ENCODE data around the gene C6orf62. TPM values are rescaled to one million over a fixed set of nuclear protein-coding genes. Genes with fewer than 3 reads are reported as not detected.
"Not testable (repeated sequence)": the region's sequence is repeated elsewhere in the genome, so short reads cannot be mapped to it uniquely, and the experiment has no call there.

C6orf62 gene
- total RNA-seq (64.1 and 72.1 TPM in 2 replicates), polyA plus RNA-seq (27.2 and 29.6 TPM in 2 replicates)

DNA sequence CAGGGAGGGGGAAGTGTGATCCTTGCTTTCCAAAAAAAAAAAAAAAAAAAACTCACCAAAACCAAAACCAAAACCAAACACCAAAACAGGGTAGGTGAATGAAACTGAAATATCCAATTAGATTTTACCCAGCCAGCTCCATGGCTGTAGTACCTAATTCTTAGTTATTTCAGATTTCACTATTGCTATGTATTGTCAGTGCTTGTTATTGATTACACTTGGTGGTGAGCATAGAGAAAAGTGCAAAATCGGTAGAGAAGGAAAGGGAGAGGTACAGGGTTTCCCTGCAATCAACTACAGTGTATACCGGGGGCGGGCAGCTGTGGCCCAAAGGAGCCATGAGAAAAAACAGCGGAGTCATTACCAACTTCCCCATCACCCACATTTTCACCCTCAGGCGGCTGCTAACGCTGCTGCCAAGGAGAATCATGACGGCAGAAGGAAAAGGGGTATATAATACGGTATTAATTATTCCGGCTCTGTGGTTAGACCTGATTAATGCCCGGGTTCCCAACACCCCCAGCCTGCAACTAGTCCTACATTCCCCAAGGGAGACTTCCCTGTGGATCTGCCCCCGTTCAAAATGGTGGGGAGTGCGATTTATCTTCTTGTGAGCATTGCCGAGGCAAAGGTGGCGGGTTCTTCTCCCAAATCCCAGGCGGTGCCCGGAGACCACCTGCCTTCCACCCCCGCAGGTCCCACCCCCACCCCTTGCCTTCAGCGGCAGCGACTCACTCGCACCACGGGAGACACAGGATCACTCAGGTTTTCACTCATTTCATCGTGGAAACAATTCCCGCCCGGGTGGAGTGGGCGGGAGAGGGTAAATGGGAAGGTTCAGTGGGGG, at the start of gene C6orf62:
Gene C6orf62 (minus strand): TSS at position 30 of the 847 bp plus-strand sequence. CDS start 486 bp downstream, outside the sequence.
- Histone ChIP-seq H3K9me3 (ENCODE audit: low read depth) (no peaks in the 10 kb centered on the region), H2AFZ (no peak within 1 kb of the TSS), H3K27me3 (no peaks in the 10 kb centered on the region), H3K79me2 (peaks cover 61% of the 10 kb centered on the region), H3K27ac (peak within 1 kb of the TSS; percentile 98), H3K9me2 (replicated peaks; ENCODE audit: insufficient read depth) (no peaks in the 10 kb centered on the region), H3K36me3 (replicated peaks; ENCODE audit: insufficient read depth, low read depth) (no peaks in the 10 kb centered on the region), H3K4me1 (ENCODE audit: insufficient read depth) (peaks cover 10% of the 10 kb centered on the region), H3K4me3 (peak within 1 kb of the TSS; percentile 66), H4K20me1 (ENCODE audit: insufficient read depth, poor library complexity, severe bottlenecking) (peaks cover 49% of the 10 kb centered on the region), H3K4me2 (peak within 1 kb of the TSS; percentile 90)
- TF ChIP-seq EZH2phosphoT487 (IDR thresholded peaks at IDR 0.05; ENCODE audit: low read depth, severe bottlenecking, unreplicated experiment) (no peak), EZH2 (IDR thresholded peaks at IDR 0.05; ENCODE audit: borderline replicate concordance) (no peak)
- TF ChIP-seq, protein P1, sequence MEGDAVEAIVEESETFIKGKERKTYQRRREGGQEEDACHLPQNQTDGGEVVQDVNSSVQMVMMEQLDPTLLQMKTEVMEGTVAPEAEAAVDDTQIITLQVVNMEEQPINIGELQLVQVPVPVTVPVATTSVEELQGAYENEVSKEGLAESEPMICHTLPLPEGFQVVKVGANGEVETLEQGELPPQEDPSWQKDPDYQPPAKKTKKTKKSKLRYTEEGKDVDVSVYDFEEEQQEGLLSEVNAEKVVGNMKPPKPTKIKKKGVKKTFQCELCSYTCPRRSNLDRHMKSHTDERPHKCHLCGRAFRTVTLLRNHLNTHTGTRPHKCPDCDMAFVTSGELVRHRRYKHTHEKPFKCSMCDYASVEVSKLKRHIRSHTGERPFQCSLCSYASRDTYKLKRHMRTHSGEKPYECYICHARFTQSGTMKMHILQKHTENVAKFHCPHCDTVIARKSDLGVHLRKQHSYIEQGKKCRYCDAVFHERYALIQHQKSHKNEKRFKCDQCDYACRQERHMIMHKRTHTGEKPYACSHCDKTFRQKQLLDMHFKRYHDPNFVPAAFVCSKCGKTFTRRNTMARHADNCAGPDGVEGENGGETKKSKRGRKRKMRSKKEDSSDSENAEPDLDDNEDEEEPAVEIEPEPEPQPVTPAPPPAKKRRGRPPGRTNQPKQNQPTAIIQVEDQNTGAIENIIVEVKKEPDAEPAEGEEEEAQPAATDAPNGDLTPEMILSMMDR (IDR thresholded peaks at IDR 0.05; ENCODE audit: poor library complexity): no peak
- under 1% methylated on average over 20 of the region's 25 CpGs for WGBS (ENCODE audit: low lambda C conversion rate, missing lambda C conversion rate)
- peak; percentile 43 for DNase-seq (ENCODE audit: low spot score)

DNA sequence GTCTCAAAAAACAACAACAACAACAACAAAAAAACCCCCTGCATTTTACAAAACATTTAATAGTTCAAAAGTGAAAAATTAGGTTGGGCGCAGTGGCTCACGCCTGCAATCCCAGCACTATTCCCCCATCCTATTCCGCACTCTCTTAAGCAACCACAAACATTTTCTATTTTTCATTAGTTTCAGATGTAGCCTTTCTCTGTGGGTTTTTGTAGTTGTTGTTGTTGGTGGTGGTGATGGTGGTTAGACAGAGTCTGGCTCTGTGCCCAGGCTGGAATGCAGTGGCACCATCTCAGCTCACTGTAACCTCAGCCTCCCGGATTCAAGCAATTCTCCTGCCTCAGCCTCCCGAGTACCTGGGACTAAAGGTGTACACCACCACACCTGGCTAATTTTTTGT, 49.4 kb upstream of the C6orf62 start:
- Histone ChIP-seq H3K79me2 (no peaks in the 10 kb centered on the region), H3K4me2 (no peak overlapping the region), H2AFZ (no peak overlapping the region), H3K9me2 (replicated peaks; ENCODE audit: insufficient read depth) (no peaks in the 10 kb centered on the region), H3K27ac (no peak overlapping the region), H3K4me1 (ENCODE audit: insufficient read depth) (peaks cover 4% of the 10 kb centered on the region), H3K27me3 (no peaks in the 10 kb centered on the region), H4K20me1 (ENCODE audit: insufficient read depth, poor library complexity, severe bottlenecking) (no peaks in the 10 kb centered on the region), H3K36me3 (replicated peaks; ENCODE audit: insufficient read depth, low read depth) (no peaks in the 10 kb centered on the region), H3K4me3 (no peak overlapping the region), H3K9me3 (ENCODE audit: low read depth) (no peaks in the 10 kb centered on the region)
- 98% methylated on average over 5 of the region's 5 CpGs for WGBS (ENCODE audit: low lambda C conversion rate, missing lambda C conversion rate)
- DNase-seq (ENCODE audit: low spot score): no peak
- TF ChIP-seq, protein P1 (IDR thresholded peaks at IDR 0.05; ENCODE audit: poor library complexity): no peak
- TF ChIP-seq EZH2phosphoT487 (IDR thresholded peaks at IDR 0.05; ENCODE audit: low read depth, severe bottlenecking, unreplicated experiment): no peak

DNA sequence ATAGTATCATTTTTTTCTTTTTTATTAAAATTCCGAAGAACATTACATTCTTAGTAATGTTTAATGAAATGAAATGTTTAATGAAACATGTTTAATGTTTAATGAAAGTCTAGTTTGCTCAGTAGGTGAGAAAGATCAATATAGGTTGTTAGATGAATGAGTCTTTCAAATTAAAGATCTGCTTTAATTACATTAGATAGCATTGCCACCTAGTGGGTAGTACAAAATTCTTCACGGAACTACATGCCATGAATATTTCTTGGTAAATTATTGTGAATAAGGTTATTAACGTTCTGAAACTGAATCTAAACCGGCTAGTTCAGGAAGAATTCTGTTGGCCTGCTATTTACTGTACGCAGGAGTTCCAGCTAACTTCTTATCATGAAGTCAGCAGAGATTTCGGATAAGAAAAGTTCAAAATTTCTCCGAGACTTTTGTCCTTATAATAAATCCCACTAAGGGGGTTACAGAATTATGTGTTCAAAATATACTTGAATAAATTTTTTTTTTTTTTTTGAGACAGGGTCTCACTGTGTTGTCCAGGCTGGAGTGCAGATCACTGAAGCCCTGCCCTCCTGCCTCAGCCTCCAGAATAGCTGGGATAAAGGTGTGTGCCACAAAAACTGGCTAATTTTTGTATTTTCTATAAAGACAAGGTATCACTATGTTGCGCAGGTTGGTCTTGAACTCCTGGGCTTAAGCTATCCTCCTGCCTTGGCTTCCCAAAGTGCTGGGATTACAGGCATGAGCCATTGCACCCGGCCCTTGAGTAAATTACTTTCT, 47.9 kb upstream of the C6orf62 start:
- H3K9me3 ChIP-seq (ENCODE audit: low read depth): no peaks in the 10 kb centered on the region
- peaks cover 4% of the 10 kb centered on the region for H3K4me1 ChIP-seq (ENCODE audit: insufficient read depth)
- H3K79me2 ChIP-seq: no peaks in the 10 kb centered on the region
- WGBS (ENCODE audit: low lambda C conversion rate, missing lambda C conversion rate): 75% methylated on average over 9 of the region's 9 CpGs
- no peaks in the 10 kb centered on the region for H3K36me3 ChIP-seq (replicated peaks; ENCODE audit: insufficient read depth, low read depth)
- no peak for TF ChIP-seq EZH2phosphoT487 (IDR thresholded peaks at IDR 0.05; ENCODE audit: low read depth, severe bottlenecking, unreplicated experiment)
- TF ChIP-seq, protein P1 (IDR thresholded peaks at IDR 0.05; ENCODE audit: poor library complexity): peak; percentile 50
- TF ChIP-seq EZH2 (IDR thresholded peaks at IDR 0.05; ENCODE audit: borderline replicate concordance): no peak
- H3K27me3 ChIP-seq: no peaks in the 10 kb centered on the region
- H3K27ac ChIP-seq: no peak overlapping the region
- peak; percentile 28 for DNase-seq (ENCODE audit: low spot score)
- no peak overlapping the region for H3K4me2 ChIP-seq
- H4K20me1 ChIP-seq (ENCODE audit: insufficient read depth, poor library complexity, severe bottlenecking): no peaks in the 10 kb centered on the region
- no peaks in the 10 kb centered on the region for H3K9me2 ChIP-seq (replicated peaks; ENCODE audit: insufficient read depth)
- H2AFZ ChIP-seq: no peak overlapping the region
- H3K4me3 ChIP-seq: no peak overlapping the region

DNA sequence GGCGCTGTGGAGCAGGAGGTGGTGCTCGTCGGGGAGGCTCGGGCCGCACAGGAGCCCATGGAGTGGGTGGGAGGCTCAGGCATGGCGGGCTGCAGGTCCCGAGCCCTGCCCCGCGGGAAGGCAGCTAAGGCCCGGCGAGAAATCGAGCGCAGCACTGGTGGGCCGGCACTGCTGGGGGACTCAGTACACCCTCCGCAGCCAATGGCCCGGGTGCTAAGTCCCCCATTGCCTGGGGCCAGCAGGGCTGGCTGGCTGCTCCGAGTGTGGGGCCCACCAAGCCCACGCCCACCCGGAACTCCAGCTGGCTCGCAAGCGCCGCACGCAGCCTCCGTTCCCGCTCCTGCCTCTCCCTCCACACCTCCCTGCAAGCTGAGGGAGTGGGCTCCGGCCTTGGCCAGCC, 47.0 kb upstream of the C6orf62 start:
- H2AFZ ChIP-seq; H3K4me2 ChIP-seq; DNase-seq (ENCODE audit: low spot score); H3K79me2 ChIP-seq; H3K4me3 ChIP-seq; H4K20me1 ChIP-seq (ENCODE audit: insufficient read depth, poor library complexity, severe bottlenecking); H3K9me2 ChIP-seq (replicated peaks; ENCODE audit: insufficient read depth); H3K27me3 ChIP-seq; H3K27ac ChIP-seq; H3K9me3 ChIP-seq (ENCODE audit: low read depth); H3K36me3 ChIP-seq (replicated peaks; ENCODE audit: insufficient read depth, low read depth); H3K4me1 ChIP-seq (ENCODE audit: insufficient read depth): not testable (repeated sequence)
- 98% methylated on average over 11 of the region's 26 CpGs for WGBS (ENCODE audit: low lambda C conversion rate, missing lambda C conversion rate)

DNA sequence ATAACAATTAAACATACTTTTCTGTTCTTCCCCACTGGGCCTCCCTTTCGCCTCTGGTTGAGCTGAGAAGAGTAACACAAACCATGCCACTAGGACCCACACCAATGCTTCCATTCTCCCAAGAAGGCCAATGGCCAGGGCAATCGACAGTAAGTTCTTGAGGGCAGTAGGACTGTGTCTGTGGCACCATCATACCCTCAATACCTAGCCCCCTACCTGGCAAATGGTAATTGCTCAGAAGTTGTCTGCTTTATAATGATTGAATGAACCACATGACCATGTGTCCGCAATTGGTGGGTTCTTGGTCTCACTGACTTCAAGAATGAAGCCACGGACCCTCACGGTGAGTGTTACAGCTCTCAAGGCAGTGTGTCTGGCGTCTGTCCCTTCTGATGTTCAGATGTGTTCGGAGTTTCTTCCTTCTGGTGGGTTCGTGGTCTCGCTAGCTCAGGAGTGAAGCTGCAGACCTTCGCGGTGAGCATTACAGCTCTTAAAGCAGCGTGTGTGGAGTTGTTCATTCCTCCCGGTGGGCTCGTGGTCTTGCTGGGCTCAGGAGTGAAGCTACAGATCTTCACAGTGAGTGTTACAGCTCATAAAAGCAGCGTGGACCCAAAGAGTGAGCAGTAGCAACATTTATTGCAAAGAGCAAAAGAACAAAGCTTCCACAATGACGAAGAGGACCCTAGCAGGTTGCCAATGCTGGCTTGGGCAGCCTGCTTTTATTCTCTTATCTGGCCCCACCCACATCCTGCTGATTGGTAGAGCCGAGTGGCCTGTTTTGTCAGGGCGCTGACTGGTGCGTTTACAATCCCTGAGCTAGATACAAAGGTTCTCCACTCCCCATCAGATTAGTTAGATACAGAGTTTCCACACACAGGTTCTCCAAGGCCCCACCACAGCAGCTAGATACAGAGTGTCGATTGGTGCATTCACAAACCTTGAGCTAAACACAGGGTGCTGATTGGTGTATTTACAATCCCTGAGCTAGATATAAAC, 46.2 kb upstream of the C6orf62 start:
- DNase-seq (ENCODE audit: low spot score); H3K27me3 ChIP-seq; H2AFZ ChIP-seq; H3K27ac ChIP-seq; H4K20me1 ChIP-seq (ENCODE audit: insufficient read depth, poor library complexity, severe bottlenecking); H3K79me2 ChIP-seq; H3K9me2 ChIP-seq (replicated peaks; ENCODE audit: insufficient read depth); H3K4me3 ChIP-seq; H3K4me2 ChIP-seq; H3K9me3 ChIP-seq (ENCODE audit: low read depth); H3K4me1 ChIP-seq (ENCODE audit: insufficient read depth); H3K36me3 ChIP-seq (replicated peaks; ENCODE audit: insufficient read depth, low read depth): not testable (repeated sequence)
- 95% methylated on average over 20 of the region's 20 CpGs for WGBS (ENCODE audit: low lambda C conversion rate, missing lambda C conversion rate)
